Left cardiac atrium (tissue), 4 donors: ENCODE measurements around the gene LGI4. TPM values are rescaled to one million over a fixed set of nuclear protein-coding genes. Genes with fewer than 3 reads are reported as not detected.
"Not testable (repeated sequence)": the region's sequence is repeated elsewhere in the genome, so short reads cannot be mapped to it uniquely, and the experiment has no call there.

Source experiments
- ATAC-seq, 2 donors: fragments of 200-7000 bp; cut with Tn5 transposase; one replicate each; pipeline ENCODE4 v1.9.1; 2020; ENCODE audit warnings: mild to moderate bottlenecking in 2 of 2, moderate library complexity in 2 of 2
- DNase-seq: peaks from one replicate; pipeline ENCODE4 v3.0.0-alpha.2; 2020
- intact Hi-C, 2 donors: fragments of 100-400 bp; cut with DNase I; formaldehyde crosslinking; loops; one replicate each; pipeline versions ENCODE4 v1.14.1 to v1.15.1; 2022 to 2023
- total RNA-seq, 2 donors: library from RNA; stranded (reverse); fragmentation: NEBNext Ultra II Directional; extraction: Animal tissue kit (Norgen Biotek cat#: 25700); gene quantifications; one replicate each; pipeline ENCODE4 v1.2.1, GENCODE V29; 2021
- donor health status: DM: no; HTN: yes; CAD: no.
- donor health status: DM: no; HTN: yes; CAD: no; lungs with severe emphysema.
- donor health status: DM: yes; HTN: yes; CAD: no.
- donor health status: Dilated cardiomyopathy.

The LGI4 gene
- total RNA-seq, 2 donors from 2014 or later: 11.6 to 17.9 TPM

GRCh38 chr19:35162471-35163326 is 27.8 kb upstream of the LGI4 start:
- DNase-seq (no peak), ATAC-seq (no peak)
- intact Hi-C loops: no loop called here

DNA sequence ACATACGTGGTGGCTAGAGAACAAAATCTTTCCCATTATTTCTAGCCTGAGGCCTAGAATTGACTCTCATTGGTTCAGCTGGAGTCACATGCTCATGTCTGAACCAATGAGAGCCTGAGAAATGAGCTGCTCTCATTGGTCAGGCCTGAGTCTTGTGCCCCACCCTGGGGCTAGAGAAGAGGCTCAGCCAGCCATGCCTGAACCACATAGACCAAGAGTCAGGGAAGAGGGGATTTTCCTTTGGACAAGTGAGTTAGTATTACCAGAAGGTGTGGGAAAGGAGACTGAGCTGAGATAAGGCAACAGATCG is 26.5 kb upstream of the LGI4 start:
- intact Hi-C loops: no loop called here
- ATAC-seq (no peak), DNase-seq (no peak)

GRCh38 chr19:35160629-35161433 is 26.0 kb upstream of the LGI4 start:
- ATAC-seq: no peak
- intact Hi-C loops: no loop called here
- DNase-seq: no peak

DNA sequence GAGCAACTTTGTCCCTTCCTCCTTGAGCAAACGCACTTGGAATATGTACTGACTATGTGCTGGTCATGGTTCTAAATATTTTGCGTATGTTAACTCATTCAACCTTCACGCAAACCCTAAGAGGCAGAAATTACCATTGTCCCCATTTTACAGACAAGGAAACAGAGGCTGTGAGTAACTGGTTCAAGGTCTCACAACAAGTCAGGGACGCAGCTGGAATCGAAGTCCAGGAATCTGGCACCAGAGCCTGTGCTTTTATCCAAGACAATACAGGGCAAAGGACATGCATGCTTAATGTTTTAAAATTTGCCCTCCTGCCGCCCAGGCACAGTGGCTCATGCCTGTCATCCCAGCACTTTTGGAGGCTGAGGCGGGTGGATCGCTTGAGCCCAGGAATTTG is 24.7 kb upstream of the LGI4 start:
- intact Hi-C loops: no loop called here
- ATAC-seq (no peak), DNase-seq (no peak)

DNA sequence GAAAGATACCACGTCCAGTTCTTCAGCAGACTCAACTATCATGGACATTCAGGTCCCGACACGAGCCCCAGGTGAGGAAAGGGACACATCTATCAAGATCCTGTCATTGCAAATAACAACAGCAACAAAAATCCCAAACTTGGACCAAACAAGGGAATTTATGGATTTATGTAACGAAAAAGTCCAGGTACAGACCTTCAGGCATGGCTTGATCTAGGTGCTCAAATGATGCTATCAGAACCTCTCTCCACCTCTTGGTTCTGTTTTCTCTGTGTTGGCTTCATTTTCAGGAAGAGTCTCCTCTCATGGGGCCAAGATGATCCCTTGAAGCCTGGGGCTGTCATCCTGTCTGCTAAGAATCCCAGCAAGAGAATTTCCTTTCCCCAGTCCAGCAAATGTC is 22.6 kb upstream of the LGI4 start:
- ATAC-seq (no peak), DNase-seq (no peak)
- intact Hi-C loops: no loop called here

DNA sequence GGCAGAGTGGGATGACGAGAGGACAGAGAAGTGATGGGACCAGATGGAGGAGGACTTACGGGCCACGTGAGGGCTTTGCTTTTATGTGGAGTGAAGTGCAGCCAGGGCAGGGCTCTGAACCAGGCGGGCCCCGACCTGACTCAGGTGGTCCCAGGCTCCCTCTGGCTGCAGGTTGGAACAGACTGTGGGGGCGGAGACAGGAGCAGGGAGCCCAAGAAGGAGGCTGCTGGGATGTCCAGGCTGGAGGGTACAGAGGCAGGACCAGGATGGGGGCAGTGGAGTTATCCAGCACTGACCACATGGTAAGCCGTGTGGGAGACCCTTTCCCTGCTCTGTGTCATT is 21.8 kb upstream of the LGI4 start:
- DNase-seq (no peak), ATAC-seq (no peak)
- intact Hi-C loops: no loop called here

GRCh38 chr19:35155981-35156672 is 21.3 kb upstream of the LGI4 start:
- no peak for DNase-seq
- intact Hi-C loops: no loop called here
- no peak for ATAC-seq

DNA sequence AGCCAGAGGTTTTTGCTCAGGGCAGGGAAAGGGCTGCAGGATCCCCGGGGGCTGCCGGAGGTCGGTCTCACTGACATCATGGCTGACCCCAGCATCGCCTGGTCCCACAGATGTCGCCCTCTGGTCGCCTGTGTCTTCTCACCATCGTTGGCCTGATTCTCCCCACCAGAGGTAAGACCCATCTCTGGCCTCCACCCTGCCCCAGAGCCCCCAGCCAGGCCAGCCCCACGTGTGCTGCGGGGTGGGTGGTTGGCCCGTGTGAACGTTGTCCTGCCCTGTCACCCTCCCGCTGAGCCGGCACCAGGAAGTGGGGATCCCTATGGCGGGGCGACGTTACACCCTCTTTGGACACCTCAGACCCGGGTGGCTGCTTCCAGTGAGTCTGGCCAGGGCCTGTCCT is 20.6 kb upstream of the LGI4 start:
- DNase-seq: no peak

GRCh38 chr19:35154525-35155406 is 19.9 kb upstream of the LGI4 start, which contains the start of gene FXYD5:
Gene FXYD5, plus strand, starts transcription at chr19:35154735. Its CDS starts 816 bp downstream, at chr19:35155551.
- intact Hi-C loops: no loop called here
- DNase-seq: peak; percentile 84
- ATAC-seq: peak; percentile 86 to 90

More for the DNA sequence above, 20.6 kb upstream of the LGI4 start:
- peak; percentile 3 to 5 for ATAC-seq
- intact Hi-C loops: no loop called here

GRCh38 chr19:35153701-35154524 is 19.1 kb upstream of the LGI4 start:
- intact Hi-C loops: no loop called here
- ATAC-seq (peak; percentile 50), DNase-seq (peak; percentile 56)

DNA sequence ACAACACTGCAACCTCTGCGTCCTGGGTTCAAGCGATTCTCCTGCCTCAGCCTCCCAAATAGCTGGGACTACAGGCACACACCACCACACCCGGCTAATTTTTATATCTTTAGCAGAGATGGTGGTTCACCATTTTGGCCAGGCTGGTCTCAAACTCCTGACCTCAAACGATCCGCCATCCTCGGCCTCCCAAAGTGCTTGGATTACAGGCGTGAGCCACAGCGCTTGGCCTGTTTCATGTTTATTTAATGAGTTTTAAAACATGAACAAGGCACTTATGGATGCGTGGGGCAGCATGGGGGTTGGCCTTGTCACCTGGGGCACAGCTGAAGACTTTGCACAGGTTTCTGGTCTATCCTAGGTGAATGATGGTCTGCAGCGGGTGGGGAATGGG is 18.3 kb upstream of the LGI4 start:
- intact Hi-C loops, ATAC-seq, DNase-seq: not testable (repeated sequence)

- ATAC-seq: no peak
- intact Hi-C loops: no loop called here
- DNase-seq: no peak
Observed at GRCh38 chr19:35151273-35152065, 16.6 kb upstream of the LGI4 start.

DNA sequence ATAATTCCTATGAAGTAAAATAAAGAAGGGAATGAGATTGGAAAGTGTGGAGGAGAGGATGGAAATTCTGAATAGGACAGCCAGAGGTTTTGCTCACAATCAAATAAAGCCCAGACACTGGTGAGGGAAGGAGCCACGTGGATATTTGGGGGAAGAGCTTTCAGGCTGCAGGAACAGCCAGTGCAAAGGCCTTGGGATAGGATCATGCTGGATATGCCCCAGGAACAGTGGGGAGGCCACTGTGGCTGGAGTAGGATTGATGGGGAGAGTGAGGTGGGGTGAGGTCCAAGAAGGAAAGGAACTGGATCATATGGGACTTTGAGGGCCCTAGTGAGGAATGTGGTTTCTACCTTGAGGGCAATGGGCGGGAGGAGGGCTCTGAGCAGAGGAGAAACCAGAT is 15.6 kb upstream of the LGI4 start:
- DNase-seq (no peak), ATAC-seq (no peak)
- intact Hi-C loops: no loop called here

DNA sequence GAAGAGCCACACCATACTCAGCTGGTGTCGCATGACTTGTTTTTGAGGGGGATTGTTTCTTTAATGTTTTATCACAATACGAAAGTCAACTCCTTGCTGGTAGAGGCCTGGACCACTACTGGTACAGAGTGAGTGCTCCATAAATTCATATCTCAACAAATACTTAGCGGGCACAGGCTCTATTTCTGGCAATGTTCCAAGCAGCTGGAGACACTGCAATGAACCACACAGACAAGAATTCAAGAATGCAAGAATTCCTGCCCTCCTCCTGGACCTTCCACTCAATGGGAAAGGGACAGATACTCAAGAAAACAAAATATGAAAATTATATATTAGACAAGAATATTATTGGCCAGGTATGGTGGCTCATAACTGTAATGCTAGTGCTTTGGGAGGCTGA is 14.6 kb upstream of the LGI4 start:
- intact Hi-C loops: no loop called here

GRCh38 chr19:35146746-35147459 is 12.0 kb upstream of the LGI4 start:
- DNase-seq (no peak), ATAC-seq (no peak)
- intact Hi-C loops: no loop called here

More for the DNA sequence above, 14.6 kb upstream of the LGI4 start:
- no peak for DNase-seq
- ATAC-seq: no peak

DNA sequence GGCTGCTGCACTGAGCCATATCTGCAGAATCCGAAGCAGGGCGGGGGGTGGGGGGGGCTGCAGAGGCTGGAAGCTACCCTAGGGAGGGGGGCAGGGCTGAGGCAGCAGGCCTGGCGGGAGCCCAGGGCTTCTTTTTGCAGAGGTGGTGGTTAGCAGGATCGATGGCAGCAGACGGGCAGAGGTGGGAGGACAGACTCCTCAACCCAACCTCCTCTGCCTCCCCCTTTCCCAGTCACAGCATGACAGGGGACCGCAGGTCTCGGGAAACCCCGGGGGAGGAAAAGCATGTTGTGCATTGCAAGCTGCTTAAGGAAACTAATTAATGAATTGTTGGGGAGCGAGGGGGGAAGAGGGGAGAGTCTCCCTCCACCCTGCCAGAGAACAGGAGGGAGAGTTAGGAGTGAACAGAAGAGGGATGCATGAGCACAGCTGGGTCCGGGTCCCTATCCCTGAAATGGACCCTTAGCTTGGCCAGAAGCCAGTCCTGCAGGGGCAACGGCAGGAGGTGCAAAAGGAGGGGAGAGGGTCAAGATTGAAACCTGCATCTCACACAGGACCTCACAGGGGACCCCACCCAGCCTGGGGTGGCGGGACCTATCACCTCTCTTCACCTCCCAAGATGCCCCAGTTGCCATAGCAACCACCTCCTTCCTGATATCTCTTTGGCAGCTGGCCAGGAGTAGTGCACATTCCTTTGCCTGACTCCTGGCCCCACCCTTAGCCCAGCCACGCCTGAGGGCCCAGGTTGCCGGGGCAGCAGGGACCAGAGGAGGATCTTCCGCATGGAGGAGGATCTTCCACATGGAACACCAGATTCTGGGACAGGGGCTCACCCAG is 10.0 kb upstream of the LGI4 start:
- ATAC-seq (no peak), DNase-seq (peak; percentile 55)
- intact Hi-C loops: loop anchor here in 1 of 2 donors (5.0 kb wide), 1 partner anchor 122 kb away; the partner anchor contains the start of gene USF2
